ENCODE data around the gene KCNMA1.

KCNMA1 gene

GRCh38 chr10:77287647-77288120, 349.9 kb downstream of the KCNMA1 start:
- no peak for DNase-seq

- no peak for DNase-seq
Observed at GRCh38 chr10:77286531-77287508, 350.8 kb downstream of the KCNMA1 start.

- no peak for DNase-seq
Observed at GRCh38 chr10:77285529-77286182, 352.0 kb downstream of the KCNMA1 start.

GRCh38 chr10:77284797-77285196, 352.8 kb downstream of the KCNMA1 start:
- no peak for DNase-seq

GRCh38 chr10:77283326-77283725, 354.3 kb downstream of the KCNMA1 start:
- DNase-seq = no peak

GRCh38 chr10:77282163-77282562, 355.4 kb downstream of the KCNMA1 start:
- no peak for DNase-seq

GRCh38 chr10:77281719-77282118, 355.9 kb downstream of the KCNMA1 start:
- no peak for DNase-seq

- DNase-seq = no peak
Observed at GRCh38 chr10:77279207-77279606, 358.4 kb downstream of the KCNMA1 start.

- no peak for DNase-seq
Observed at GRCh38 chr10:77274046-77274795, 363.4 kb downstream of the KCNMA1 start.

- no peak for DNase-seq
Observed at GRCh38 chr10:77269163-77269562, 368.4 kb downstream of the KCNMA1 start.

- DNase-seq = no peak
Observed at GRCh38 chr10:77268721-77269120, 368.9 kb downstream of the KCNMA1 start.

- DNase-seq = no peak
Observed at GRCh38 chr10:77267703-77268675, 369.6 kb downstream of the KCNMA1 start.

GRCh38 chr10:77266242-77266641, 371.4 kb downstream of the KCNMA1 start:
- DNase-seq = no peak

GRCh38 chr10:77264527-77264926, 373.1 kb downstream of the KCNMA1 start:
- DNase-seq = no peak

- peak; percentile 65 for DNase-seq
Observed at GRCh38 chr10:77264107-77264506, 373.5 kb downstream of the KCNMA1 start.

GRCh38 chr10:77263700-77264099, 373.9 kb downstream of the KCNMA1 start:
- no peak for DNase-seq

- DNase-seq = no peak
Observed at GRCh38 chr10:77261146-77261545, 376.5 kb downstream of the KCNMA1 start.

- no peak for DNase-seq
Observed at GRCh38 chr10:77259171-77259874, 378.3 kb downstream of the KCNMA1 start.

GRCh38 chr10:77256346-77256745, 381.3 kb downstream of the KCNMA1 start:
- DNase-seq = no peak

GRCh38 chr10:77253556-77254064, 384.0 kb downstream of the KCNMA1 start:
- DNase-seq = no peak

GRCh38 chr10:77253147-77253545, 384.5 kb downstream of the KCNMA1 start:
- DNase-seq = no peak

Data from GDM1 (cell line).